Measurements from ENCODE around the gene C1orf116.

The C1orf116 gene

DNA sequence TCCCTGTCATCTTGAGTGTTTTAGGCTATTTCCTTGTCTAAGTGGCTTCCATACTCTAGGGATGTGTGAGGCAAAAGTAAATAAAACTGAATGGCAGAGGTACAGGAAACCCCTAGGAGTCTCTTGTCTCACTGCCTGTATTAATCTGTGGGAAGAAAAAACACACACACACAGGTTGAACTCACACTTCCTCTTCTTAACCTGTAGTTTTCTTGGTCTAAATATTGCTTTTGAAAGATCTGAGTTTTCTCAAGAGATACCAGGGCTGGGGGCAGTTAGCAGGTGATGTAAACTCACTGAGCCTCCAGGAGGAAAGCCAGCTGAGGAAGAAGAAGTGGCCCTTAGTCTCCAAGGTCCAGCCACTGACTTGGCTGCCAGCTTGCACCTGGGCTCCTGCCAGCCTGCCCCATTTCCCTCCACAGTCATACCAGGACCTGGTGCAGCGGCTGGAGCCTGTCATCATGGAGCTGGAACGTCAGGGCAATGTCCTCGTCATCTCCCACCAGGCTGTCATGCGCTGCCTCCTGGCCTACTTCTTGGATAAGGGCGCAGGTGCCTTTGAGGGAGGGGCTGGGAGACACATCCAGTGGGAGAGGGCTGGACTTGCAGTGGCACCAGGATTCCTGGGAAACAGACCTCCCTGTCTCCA lies 37.4 kb upstream of the C1orf116 start:
- H3K4me3 ChIP-seq (ENCODE audit: control insufficient read depth, low read depth, low read length) = no peak overlapping the region
- no peak for TF ChIP-seq CTCF (conservative IDR thresholded peaks at IDR 0.05; ENCODE audit: control insufficient read depth, insufficient read depth, low read depth, low read length)
- no peak for DNase-seq (ENCODE audit: low read depth)

DNA sequence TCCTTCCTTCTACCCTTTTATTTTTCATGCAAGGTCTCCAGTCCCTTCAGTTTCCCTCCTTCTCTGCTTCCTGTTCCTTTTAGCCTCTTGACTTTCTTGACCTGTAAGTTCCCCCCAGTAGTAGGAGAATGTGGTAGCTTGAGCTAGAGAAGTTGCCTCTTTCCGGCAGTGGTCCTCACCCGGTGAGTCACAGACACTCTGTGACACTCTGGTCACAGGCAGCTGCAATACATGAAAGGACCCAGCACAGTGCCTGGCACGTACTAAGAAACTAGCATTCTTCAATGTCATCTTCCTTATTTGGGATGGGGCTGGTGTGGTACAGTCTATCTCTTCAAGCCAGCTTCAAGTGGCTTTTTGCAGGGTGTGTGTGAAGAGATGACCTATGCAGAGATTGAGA lies 36.5 kb upstream of the C1orf116 start:
- no peak overlapping the region for H3K4me3 ChIP-seq (ENCODE audit: control insufficient read depth, low read depth, low read length)
- DNase-seq (ENCODE audit: low read depth) = no peak
- no peak for TF ChIP-seq CTCF (conservative IDR thresholded peaks at IDR 0.05; ENCODE audit: control insufficient read depth, insufficient read depth, low read depth, low read length)

GRCh38 chr1:207067665-207068064 lies 35.1 kb upstream of the C1orf116 start:
- TF ChIP-seq CTCF (conservative IDR thresholded peaks at IDR 0.05; ENCODE audit: control insufficient read depth, insufficient read depth, low read depth, low read length) = no peak
- no peak overlapping the region for H3K4me3 ChIP-seq (ENCODE audit: control insufficient read depth, low read depth, low read length)
- no peak for DNase-seq (ENCODE audit: low read depth)

GRCh38 chr1:207067185-207067584 lies 34.6 kb upstream of the C1orf116 start:
- H3K4me3 ChIP-seq (ENCODE audit: control insufficient read depth, low read depth, low read length) = no peak overlapping the region
- TF ChIP-seq CTCF (conservative IDR thresholded peaks at IDR 0.05; ENCODE audit: control insufficient read depth, insufficient read depth, low read depth, low read length) = no peak
- DNase-seq (ENCODE audit: low read depth) = no peak

DNA sequence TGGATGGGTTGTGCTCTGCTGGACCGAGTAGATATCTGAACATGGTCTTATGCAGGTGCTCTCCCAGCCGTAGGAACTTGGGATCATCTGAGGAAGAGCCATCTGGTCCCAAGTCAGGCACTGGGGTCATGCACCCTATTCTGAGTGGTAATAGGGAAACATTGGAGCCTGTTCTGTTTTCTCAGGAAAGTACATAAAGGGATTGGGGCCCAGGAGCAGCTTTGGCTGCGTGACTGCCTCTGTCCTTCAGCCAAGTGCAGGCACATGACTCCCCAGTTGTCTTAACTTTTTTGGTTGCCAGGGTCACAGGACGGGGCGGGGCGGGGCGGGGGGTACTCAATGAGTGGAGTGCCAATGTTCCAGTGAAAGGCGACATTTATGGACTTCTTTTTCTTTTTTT lies 32.0 kb upstream of the C1orf116 start:
- no peak for DNase-seq (ENCODE audit: low read depth)
- H3K4me3 ChIP-seq (ENCODE audit: control insufficient read depth, low read depth, low read length) = no peak overlapping the region
- no peak for TF ChIP-seq CTCF (conservative IDR thresholded peaks at IDR 0.05; ENCODE audit: control insufficient read depth, insufficient read depth, low read depth, low read length)

DNA sequence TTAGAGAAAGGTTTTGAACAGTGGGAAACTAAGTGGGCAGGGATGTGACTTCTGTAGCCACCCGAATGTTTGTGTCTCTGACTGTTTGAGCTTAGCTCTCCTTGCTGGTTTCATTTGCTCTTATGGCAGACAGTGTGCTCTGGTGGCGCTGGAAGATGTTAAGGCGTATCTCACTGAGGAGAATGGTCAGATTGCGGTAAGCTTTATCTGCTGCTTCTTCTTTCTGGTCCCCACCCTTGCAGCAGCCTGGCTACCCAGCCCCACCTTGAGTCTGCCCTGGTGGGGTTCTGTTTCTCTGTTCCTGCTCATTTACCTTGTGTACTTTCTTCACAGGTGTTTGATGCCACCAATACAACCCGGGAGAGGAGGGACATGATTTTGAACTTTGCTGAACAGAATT lies 30.5 kb upstream of the C1orf116 start:
- no peak for TF ChIP-seq CTCF (conservative IDR thresholded peaks at IDR 0.05; ENCODE audit: control insufficient read depth, insufficient read depth, low read depth, low read length)

GRCh38 chr1:207062058-207062457 lies 29.5 kb upstream of the C1orf116 start:
- DNase-seq (ENCODE audit: low read depth) = no peak
- no peak overlapping the region for H3K4me3 ChIP-seq (ENCODE audit: control insufficient read depth, low read depth, low read length)
- TF ChIP-seq CTCF (conservative IDR thresholded peaks at IDR 0.05; ENCODE audit: control insufficient read depth, insufficient read depth, low read depth, low read length) = no peak

More for the DNA sequence above, 30.5 kb upstream of the C1orf116 start:
- no peak overlapping the region for H3K4me3 ChIP-seq (ENCODE audit: control insufficient read depth, low read depth, low read length)
- no peak for DNase-seq (ENCODE audit: low read depth)
